H1 (cell line): ENCODE results near the gene ADAMTS15. TPM values are rescaled to one million over a fixed set of nuclear protein-coding genes. Genes with fewer than 3 reads are reported as not detected.

Experiments used
- RXRA ChIP-seq: IDR thresholded peaks from 2 replicates; pipeline ENCODE4 v1.6.1; 2011; ENCODE audit warnings: low read depth, mild to moderate bottlenecking, low read length, moderate library complexity; ENCODE audit not compliant: insufficient read depth
- SAP30 ChIP-seq: fragments of 300-600 bp; sonication (generic); IDR thresholded peaks from 2 replicates; pipeline ENCODE4 v1.7.1; 2012; ENCODE audit warnings: low read length, moderate library complexity, mild to moderate bottlenecking, inconsistent platforms; ENCODE audit not compliant: insufficient read depth, insufficient replicate concordance
- SP1 ChIP-seq: IDR thresholded peaks from 2 replicates; pipeline ENCODE4 v1.6.1; 2011; ENCODE audit warnings: low read depth, low read length
- TAF1 ChIP-seq: IDR thresholded peaks from 2 replicates; pipeline ENCODE4 v1.6.1; 2011; ENCODE audit warnings: mild to moderate bottlenecking, low read depth, low read length
- polyA plus RNA-seq, 7 experiments: library from polyadenylated mRNA; depleted of rRNA in 3 of 7; stranded (reverse) in 5 of 7; unstranded in 2 of 7; fragments of >200 nt in 5 of 7; fragments of 200-250 nt in 2 of 7; gene quantifications; 1 replicate in 5 of 7; 2 replicates in 1 of 7; 4 replicates in 1 of 7; pipeline versions ENCODE4 v1.2.1 to v1.2.3, GENCODE V29; 2011 to 2013; ENCODE audit warnings: missing spikeins in 2 of 7, mixed read lengths in 2 of 7
- total RNA-seq: library from RNA; stranded (reverse); fragmentation: NEBNext Ultra II Directional; extraction: Animal tissue kit (Norgen Biotek cat#: 25700); gene quantifications from 2 replicates; pipeline ENCODE4 v1.2.1, GENCODE V29; 2021

ADAMTS15 gene
- total and polyA plus RNA-seq, 2 of the 8 experiments (the other 6 are each of a cell fraction or from before 2014, with no cell fraction given), result 1.7 to 4.7 TPM

GRCh38 chr11:130483124-130483523 lies 34.7 kb downstream of the ADAMTS15 start (continued):
- TF ChIP-seq TAF1 (no peak), SP1 (no peak), RXRA (no peak), SAP30 (no peak)
